ENCODE results near the gene SPAG6.

The SPAG6 gene

GRCh38 chr10:22321924-22322640 lies 23.2 kb upstream of the SPAG6 start:
- DNase-seq (ENCODE audit: low spot score) = peak; percentile 41

GRCh38 chr10:22322641-22323160 lies 22.6 kb upstream of the SPAG6 start:
- no peak for DNase-seq (ENCODE audit: low spot score)

GRCh38 chr10:22323538-22324305 lies 21.6 kb upstream of the SPAG6 start:
- no peak for DNase-seq (ENCODE audit: low spot score)

GRCh38 chr10:22324413-22324812 lies 20.9 kb upstream of the SPAG6 start:
- no peak for DNase-seq (ENCODE audit: low spot score)

- DNase-seq (ENCODE audit: low spot score) = no peak
These were observed 20.4 kb upstream of the SPAG6 start for GRCh38 chr10:22324893-22325271.

- DNase-seq (ENCODE audit: low spot score) = peak; percentile 86
These were observed 19.8 kb upstream of the SPAG6 start for GRCh38 chr10:22325272-22326144.

- no peak for DNase-seq (ENCODE audit: low spot score)
These were observed 19.1 kb upstream of the SPAG6 start for GRCh38 chr10:22326145-22326702.

- DNase-seq (ENCODE audit: low spot score) = no peak
These were observed 16.1 kb upstream of the SPAG6 start for GRCh38 chr10:22329150-22329549.

GRCh38 chr10:22332116-22332692 lies 13.1 kb upstream of the SPAG6 start:
- DNase-seq (ENCODE audit: low spot score) = no peak

GRCh38 chr10:22333167-22333974 lies 11.9 kb upstream of the SPAG6 start:
- DNase-seq (ENCODE audit: low spot score) = no peak

GRCh38 chr10:22333975-22334282 lies 11.4 kb upstream of the SPAG6 start:
- peak; percentile 26 for DNase-seq (ENCODE audit: low spot score)

- DNase-seq (ENCODE audit: low spot score) = peak; percentile 87
These were observed 10.7 kb upstream of the SPAG6 start for GRCh38 chr10:22334414-22335172.

GRCh38 chr10:22335173-22335933 lies 9.9 kb upstream of the SPAG6 start:
- peak; percentile 63 for DNase-seq (ENCODE audit: low spot score)

GRCh38 chr10:22338185-22338900 lies 7.0 kb upstream of the SPAG6 start:
- no peak for DNase-seq (ENCODE audit: low spot score)

- no peak for DNase-seq (ENCODE audit: low spot score)
These were observed 6.4 kb upstream of the SPAG6 start for GRCh38 chr10:22338931-22339330.

- DNase-seq (ENCODE audit: low spot score) = no peak
These were observed 5.5 kb upstream of the SPAG6 start for GRCh38 chr10:22339761-22340328.

GRCh38 chr10:22340329-22341189 lies 4.7 kb upstream of the SPAG6 start:
- peak; percentile 66 for DNase-seq (ENCODE audit: low spot score)
